GM10266 (cell line): ENCODE data around the gene TBC1D5.

Experiments used
- DNase-seq: peaks from one replicate; pipeline ENCODE4 v3.0.0; 2012; ENCODE audit errors: extremely low spot score
- CTCF ChIP-seq: IDR thresholded peaks from 2 replicates; pipeline ENCODE4 v1.5.1; 2012; ENCODE audit warnings: mild to moderate bottlenecking, low read depth; ENCODE audit not compliant: control insufficient read depth, insufficient read depth; ENCODE audit errors: missing control alignments

Gene TBC1D5

DNA sequence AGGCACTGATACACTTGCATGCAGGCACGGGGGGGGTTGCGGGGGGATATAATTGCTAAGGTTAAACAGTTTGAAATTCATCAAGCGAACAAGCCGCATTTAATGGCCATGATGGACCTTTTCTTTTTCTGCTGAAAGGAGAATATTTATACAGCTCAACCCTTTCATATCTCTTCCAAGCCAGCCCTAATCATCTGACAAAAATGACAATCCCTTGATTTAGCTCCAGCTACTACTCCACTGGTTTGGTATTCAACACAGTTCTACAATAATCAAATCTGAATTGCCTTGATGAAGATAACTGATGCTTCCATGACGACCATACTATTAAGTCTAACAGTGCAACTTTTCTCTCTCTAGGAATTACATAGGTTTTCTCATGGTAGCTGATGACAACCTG is 482.7 kb downstream of the TBC1D5 start:
- no peak for TF ChIP-seq CTCF
- DNase-seq, result no peak

- TF ChIP-seq CTCF, result peak; percentile 68
- DNase-seq, result peak; percentile 35
These were observed 483.5 kb downstream of the TBC1D5 start for GRCh38 chr3:17258823-17259436.

- TF ChIP-seq CTCF, result no peak
- DNase-seq, result no peak
These were observed 485.2 kb downstream of the TBC1D5 start for GRCh38 chr3:17257269-17257668.

GRCh38 chr3:17243621-17244020 is 498.8 kb downstream of the TBC1D5 start:
- no peak for DNase-seq
- TF ChIP-seq CTCF, result no peak

DNA sequence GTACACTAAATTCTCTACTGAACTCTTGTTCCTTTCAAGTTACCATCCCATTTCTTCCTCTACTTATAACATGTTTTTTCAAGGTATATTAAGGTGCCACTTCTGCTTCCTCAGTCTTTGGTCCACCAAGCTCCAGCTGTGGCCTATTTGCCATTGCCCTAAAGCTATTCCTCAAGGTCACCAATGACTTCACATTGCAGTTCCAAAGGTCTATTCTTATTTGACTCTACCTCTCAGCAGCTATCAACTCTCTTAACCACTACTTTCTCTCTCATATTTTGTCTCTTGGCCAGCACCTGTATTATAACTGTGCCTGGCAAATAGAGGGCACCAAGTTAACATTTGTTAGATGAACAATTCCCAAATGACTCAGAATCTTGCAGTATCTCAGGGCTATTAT is 503.0 kb downstream of the TBC1D5 start:
- TF ChIP-seq CTCF, result no peak

GRCh38 chr3:17238023-17238422 is 504.4 kb downstream of the TBC1D5 start:
- DNase-seq, result no peak

More for the DNA sequence above, 503.0 kb downstream of the TBC1D5 start:
- DNase-seq, result no peak

More at GRCh38 chr3:17238023-17238422, 504.4 kb downstream of the TBC1D5 start:
- no peak for TF ChIP-seq CTCF
